HepG2 (cell line): ENCODE measurements around the gene MTX2. TPM values are rescaled to one million over a fixed set of nuclear protein-coding genes. Genes with fewer than 3 reads are reported as not detected.
A peak's percentile ranks its signal among the peaks of the same experiment; 100 is the strongest.

Source experiments
- ATF1 ChIP-seq: IDR thresholded peaks from 2 replicates; pipeline ENCODE4 v1.6.1; 2016; ENCODE audit warnings: mild to moderate bottlenecking, control low read depth
- CCDC6 ChIP-seq: sonication (generic); formaldehyde crosslinking; IDR thresholded peaks from 2 replicates; pipeline ENCODE4 v1.8.1; 2022; ENCODE audit warnings: mild to moderate bottlenecking, missing genetic modification reagents, moderate library complexity
- KDM1A ChIP-seq: IDR thresholded peaks from 2 replicates; pipeline ENCODE4 v1.6.1; 2016; ENCODE audit warnings: missing compliant biosample characterization
- KDM4B ChIP-seq: sonication (generic); formaldehyde crosslinking; IDR thresholded peaks from 2 replicates; pipeline ENCODE4 v1.4.0; 2020; ENCODE audit warnings: missing genetic modification reagents
- MTA3 ChIP-seq: sonication (generic); formaldehyde crosslinking; IDR thresholded peaks from 2 replicates; pipeline ENCODE4 v1.4.0; 2020; ENCODE audit warnings: missing genetic modification reagents
- MYC ChIP-seq: sonication (generic); formaldehyde crosslinking; IDR thresholded peaks from 2 replicates; pipeline ENCODE4 v1.9.0; 2021; ENCODE audit warnings: missing genetic modification reagents, borderline replicate concordance
- SATB2 ChIP-seq: sonication (generic); formaldehyde crosslinking; IDR thresholded peaks from 2 replicates; pipeline ENCODE4 v1.5.0; 2020; ENCODE audit warnings: missing genetic modification reagents
- ZFAT ChIP-seq: sonication (generic); formaldehyde crosslinking; conservative IDR thresholded peaks from 2 replicates; pipeline ENCODE4 v1.8.1; 2023; ENCODE audit warnings: missing genetic modification reagents, inconsistent platforms
- ZNF354B ChIP-seq: sonication (generic); formaldehyde crosslinking; IDR thresholded peaks from 2 replicates; pipeline ENCODE4 v1.8.0; 2022; ENCODE audit warnings: mild to moderate bottlenecking, missing genetic modification reagents
- ZNF761 ChIP-seq: sonication (generic); formaldehyde crosslinking; conservative IDR thresholded peaks from 2 replicates; pipeline ENCODE4 v1.4.0; 2020; ENCODE audit warnings: mild to moderate bottlenecking, missing genetic modification reagents
- polyA plus RNA-seq, 8 experiments: library from polyadenylated mRNA; depleted of rRNA in 3 of 8; stranded (reverse) in 7 of 8; unstranded in 1 of 8; fragments of >200 nt; fragmentation: Illumina TruSeq in 4 of 8; extraction: Trizol in 4 of 8; gene quantifications; 2 replicates each; pipeline versions ENCODE4 v1.2.1 to v1.2.3, GENCODE V29; 2011 to 2016; ENCODE audit warnings: low read depth in 4 of 8, missing spikeins in 1 of 8, mixed read lengths in 1 of 8; ENCODE audit not compliant: insufficient read depth in 1 of 8
- total RNA-seq, 5 experiments: library from RNA; depleted of rRNA; stranded (reverse); fragments of >200 nt; fragmentation: Illumina TruSeq; extraction: Trizol; gene quantifications; 2 replicates each; pipeline ENCODE4 v1.2.3, GENCODE V29; 2016; ENCODE audit warnings: low read depth in 1 of 5
- TF ChIP-seq, protein P1 (sequence below): sonication (generic); formaldehyde crosslinking; IDR thresholded peaks from 2 replicates; pipeline ENCODE4 v1.4.0; 2020; ENCODE audit warnings: mild to moderate bottlenecking, missing genetic modification reagents
- TF ChIP-seq, protein P2 (sequence below): sonication (generic); formaldehyde crosslinking; IDR thresholded peaks from 2 replicates; pipeline ENCODE4 v1.4.0; 2020; ENCODE audit warnings: missing genetic modification reagents
- TF ChIP-seq, protein P3 (sequence below): sonication (generic); formaldehyde crosslinking; IDR thresholded peaks from 2 replicates; pipeline ENCODE4 v1.4.0; 2020; ENCODE audit warnings: missing genetic modification reagents
- TF ChIP-seq, protein P4 (sequence below): sonication (generic); formaldehyde crosslinking; IDR thresholded peaks from 2 replicates; pipeline ENCODE4 v1.8.0; 2022; ENCODE audit warnings: missing genetic modification reagents, mild to moderate bottlenecking, borderline replicate concordance
- TF ChIP-seq, protein P5 (sequence below): sonication (generic); formaldehyde crosslinking; IDR thresholded peaks from 2 replicates; pipeline ENCODE4 v1.5.0; 2020; ENCODE audit warnings: mild to moderate bottlenecking, missing genetic modification reagents

MTX2 gene
- total and polyA plus RNA-seq, 2 of the 13 experiments (the other 11 are each of a cell fraction or from before 2014, with no cell fraction given), result 58.1 to 75.7 TPM

DNA sequence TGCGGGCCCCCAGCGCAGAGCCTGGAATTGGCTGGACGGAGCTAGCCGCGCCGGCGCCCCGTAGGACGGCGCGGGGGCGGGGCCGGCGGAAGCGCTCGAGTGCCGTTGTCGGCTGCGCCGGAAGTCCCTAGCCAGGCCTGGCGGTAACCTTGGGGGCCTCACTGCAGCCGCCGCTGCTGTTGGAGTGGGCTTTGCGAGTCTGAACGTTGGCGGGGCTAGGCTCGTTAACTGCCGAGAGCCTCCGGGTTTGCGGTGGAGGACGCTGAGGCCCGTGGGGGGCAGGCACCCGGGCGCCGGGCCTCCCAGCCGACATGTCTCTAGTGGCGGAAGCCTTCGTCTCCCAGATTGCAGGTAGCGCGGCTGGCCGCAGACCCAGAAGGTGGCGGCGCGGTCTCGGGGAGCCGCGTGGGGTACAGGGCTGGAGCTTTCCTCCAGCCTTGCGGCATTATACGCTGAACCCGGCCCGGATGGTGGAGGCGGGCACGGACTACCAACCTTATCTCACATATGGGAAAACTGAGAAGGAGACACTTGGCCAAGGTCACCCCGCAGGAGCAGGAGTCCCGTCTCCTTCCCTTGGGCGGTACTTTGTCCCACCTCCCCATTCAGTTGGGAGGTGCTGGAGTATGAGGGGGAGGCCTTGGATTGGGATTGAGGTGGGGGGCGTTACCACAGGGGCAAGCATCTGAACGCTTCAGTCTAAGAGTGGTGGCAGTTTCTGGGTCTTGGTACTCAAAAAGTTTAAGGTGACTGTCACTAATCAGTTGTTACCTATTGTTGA, at the start of gene MTX2 (continued):
- TF ChIP-seq, protein P1, sequence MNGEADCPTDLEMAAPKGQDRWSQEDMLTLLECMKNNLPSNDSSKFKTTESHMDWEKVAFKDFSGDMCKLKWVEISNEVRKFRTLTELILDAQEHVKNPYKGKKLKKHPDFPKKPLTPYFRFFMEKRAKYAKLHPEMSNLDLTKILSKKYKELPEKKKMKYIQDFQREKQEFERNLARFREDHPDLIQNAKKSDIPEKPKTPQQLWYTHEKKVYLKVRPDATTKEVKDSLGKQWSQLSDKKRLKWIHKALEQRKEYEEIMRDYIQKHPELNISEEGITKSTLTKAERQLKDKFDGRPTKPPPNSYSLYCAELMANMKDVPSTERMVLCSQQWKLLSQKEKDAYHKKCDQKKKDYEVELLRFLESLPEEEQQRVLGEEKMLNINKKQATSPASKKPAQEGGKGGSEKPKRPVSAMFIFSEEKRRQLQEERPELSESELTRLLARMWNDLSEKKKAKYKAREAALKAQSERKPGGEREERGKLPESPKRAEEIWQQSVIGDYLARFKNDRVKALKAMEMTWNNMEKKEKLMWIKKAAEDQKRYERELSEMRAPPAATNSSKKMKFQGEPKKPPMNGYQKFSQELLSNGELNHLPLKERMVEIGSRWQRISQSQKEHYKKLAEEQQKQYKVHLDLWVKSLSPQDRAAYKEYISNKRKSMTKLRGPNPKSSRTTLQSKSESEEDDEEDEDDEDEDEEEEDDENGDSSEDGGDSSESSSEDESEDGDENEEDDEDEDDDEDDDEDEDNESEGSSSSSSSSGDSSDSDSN, result peak; percentile 96
- TF ChIP-seq KDM4B (CRISPR knock-in tag) (peak; percentile 88), CCDC6 (CRISPR knock-in tag) (peak; percentile 73; the same call in 1 of the 2 replicates), MTA3 (CRISPR knock-in tag) (no peak), ZNF761 (CRISPR knock-in tag) (0 out of 2 replicates have a peak, but pooled peaks have one; percentile 48), MYC (CRISPR knock-in tag) (peak; percentile 90), SATB2 (CRISPR knock-in tag) (peak; percentile 79; the same call in 1 of the 2 replicates), ZFAT (CRISPR knock-in tag) (no peak), ATF1 (CRISPR knock-in tag) (peak; percentile 67), ZNF354B (CRISPR knock-in tag) (peak; percentile 92; the same call in 1 of the 2 replicates), KDM1A (no peak)
- TF ChIP-seq, protein P2, sequence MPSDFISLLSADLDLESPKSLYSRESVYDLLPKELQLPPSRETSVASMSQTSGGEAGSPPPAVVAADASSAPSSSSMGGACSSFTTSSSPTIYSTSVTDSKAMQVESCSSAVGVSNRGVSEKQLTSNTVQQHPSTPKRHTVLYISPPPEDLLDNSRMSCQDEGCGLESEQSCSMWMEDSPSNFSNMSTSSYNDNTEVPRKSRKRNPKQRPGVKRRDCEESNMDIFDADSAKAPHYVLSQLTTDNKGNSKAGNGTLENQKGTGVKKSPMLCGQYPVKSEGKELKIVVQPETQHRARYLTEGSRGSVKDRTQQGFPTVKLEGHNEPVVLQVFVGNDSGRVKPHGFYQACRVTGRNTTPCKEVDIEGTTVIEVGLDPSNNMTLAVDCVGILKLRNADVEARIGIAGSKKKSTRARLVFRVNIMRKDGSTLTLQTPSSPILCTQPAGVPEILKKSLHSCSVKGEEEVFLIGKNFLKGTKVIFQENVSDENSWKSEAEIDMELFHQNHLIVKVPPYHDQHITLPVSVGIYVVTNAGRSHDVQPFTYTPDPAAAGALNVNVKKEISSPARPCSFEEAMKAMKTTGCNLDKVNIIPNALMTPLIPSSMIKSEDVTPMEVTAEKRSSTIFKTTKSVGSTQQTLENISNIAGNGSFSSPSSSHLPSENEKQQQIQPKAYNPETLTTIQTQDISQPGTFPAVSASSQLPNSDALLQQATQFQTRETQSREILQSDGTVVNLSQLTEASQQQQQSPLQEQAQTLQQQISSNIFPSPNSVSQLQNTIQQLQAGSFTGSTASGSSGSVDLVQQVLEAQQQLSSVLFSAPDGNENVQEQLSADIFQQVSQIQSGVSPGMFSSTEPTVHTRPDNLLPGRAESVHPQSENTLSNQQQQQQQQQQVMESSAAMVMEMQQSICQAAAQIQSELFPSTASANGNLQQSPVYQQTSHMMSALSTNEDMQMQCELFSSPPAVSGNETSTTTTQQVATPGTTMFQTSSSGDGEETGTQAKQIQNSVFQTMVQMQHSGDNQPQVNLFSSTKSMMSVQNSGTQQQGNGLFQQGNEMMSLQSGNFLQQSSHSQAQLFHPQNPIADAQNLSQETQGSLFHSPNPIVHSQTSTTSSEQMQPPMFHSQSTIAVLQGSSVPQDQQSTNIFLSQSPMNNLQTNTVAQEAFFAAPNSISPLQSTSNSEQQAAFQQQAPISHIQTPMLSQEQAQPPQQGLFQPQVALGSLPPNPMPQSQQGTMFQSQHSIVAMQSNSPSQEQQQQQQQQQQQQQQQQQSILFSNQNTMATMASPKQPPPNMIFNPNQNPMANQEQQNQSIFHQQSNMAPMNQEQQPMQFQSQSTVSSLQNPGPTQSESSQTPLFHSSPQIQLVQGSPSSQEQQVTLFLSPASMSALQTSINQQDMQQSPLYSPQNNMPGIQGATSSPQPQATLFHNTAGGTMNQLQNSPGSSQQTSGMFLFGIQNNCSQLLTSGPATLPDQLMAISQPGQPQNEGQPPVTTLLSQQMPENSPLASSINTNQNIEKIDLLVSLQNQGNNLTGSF, result peak; percentile 95
- TF ChIP-seq, protein P3, sequence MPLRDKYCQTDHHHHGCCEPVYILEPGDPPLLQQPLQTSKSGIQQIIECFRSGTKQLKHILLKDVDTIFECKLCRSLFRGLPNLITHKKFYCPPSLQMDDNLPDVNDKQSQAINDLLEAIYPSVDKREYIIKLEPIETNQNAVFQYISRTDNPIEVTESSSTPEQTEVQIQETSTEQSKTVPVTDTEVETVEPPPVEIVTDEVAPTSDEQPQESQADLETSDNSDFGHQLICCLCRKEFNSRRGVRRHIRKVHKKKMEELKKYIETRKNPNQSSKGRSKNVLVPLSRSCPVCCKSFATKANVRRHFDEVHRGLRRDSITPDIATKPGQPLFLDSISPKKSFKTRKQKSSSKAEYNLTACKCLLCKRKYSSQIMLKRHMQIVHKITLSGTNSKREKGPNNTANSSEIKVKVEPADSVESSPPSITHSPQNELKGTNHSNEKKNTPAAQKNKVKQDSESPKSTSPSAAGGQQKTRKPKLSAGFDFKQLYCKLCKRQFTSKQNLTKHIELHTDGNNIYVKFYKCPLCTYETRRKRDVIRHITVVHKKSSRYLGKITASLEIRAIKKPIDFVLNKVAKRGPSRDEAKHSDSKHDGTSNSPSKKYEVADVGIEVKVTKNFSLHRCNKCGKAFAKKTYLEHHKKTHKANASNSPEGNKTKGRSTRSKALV (CRISPR knock-in tag), result peak; percentile 81; the same call in 1 of the 2 replicates
- TF ChIP-seq, protein P4, sequence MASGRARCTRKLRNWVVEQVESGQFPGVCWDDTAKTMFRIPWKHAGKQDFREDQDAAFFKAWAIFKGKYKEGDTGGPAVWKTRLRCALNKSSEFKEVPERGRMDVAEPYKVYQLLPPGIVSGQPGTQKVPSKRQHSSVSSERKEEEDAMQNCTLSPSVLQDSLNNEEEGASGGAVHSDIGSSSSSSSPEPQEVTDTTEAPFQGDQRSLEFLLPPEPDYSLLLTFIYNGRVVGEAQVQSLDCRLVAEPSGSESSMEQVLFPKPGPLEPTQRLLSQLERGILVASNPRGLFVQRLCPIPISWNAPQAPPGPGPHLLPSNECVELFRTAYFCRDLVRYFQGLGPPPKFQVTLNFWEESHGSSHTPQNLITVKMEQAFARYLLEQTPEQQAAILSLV (CRISPR knock-in tag), result peak; percentile 96
- TF ChIP-seq, protein P5, sequence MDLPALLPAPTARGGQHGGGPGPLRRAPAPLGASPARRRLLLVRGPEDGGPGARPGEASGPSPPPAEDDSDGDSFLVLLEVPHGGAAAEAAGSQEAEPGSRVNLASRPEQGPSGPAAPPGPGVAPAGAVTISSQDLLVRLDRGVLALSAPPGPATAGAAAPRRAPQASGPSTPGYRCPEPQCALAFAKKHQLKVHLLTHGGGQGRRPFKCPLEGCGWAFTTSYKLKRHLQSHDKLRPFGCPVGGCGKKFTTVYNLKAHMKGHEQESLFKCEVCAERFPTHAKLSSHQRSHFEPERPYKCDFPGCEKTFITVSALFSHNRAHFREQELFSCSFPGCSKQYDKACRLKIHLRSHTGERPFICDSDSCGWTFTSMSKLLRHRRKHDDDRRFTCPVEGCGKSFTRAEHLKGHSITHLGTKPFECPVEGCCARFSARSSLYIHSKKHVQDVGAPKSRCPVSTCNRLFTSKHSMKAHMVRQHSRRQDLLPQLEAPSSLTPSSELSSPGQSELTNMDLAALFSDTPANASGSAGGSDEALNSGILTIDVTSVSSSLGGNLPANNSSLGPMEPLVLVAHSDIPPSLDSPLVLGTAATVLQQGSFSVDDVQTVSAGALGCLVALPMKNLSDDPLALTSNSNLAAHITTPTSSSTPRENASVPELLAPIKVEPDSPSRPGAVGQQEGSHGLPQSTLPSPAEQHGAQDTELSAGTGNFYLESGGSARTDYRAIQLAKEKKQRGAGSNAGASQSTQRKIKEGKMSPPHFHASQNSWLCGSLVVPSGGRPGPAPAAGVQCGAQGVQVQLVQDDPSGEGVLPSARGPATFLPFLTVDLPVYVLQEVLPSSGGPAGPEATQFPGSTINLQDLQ, result peak; percentile 95
